ENCODE results near the gene LCA5L. TPM values are rescaled to one million over a fixed set of nuclear protein-coding genes. Genes with fewer than 3 reads are reported as not detected.
"Not testable (repeated sequence)": the region's sequence is repeated elsewhere in the genome, so short reads cannot be mapped to it uniquely, and the experiment has no call there.

LCA5L gene
- total RNA-seq, 1 donor from 2014 or later, result not detected

DNA sequence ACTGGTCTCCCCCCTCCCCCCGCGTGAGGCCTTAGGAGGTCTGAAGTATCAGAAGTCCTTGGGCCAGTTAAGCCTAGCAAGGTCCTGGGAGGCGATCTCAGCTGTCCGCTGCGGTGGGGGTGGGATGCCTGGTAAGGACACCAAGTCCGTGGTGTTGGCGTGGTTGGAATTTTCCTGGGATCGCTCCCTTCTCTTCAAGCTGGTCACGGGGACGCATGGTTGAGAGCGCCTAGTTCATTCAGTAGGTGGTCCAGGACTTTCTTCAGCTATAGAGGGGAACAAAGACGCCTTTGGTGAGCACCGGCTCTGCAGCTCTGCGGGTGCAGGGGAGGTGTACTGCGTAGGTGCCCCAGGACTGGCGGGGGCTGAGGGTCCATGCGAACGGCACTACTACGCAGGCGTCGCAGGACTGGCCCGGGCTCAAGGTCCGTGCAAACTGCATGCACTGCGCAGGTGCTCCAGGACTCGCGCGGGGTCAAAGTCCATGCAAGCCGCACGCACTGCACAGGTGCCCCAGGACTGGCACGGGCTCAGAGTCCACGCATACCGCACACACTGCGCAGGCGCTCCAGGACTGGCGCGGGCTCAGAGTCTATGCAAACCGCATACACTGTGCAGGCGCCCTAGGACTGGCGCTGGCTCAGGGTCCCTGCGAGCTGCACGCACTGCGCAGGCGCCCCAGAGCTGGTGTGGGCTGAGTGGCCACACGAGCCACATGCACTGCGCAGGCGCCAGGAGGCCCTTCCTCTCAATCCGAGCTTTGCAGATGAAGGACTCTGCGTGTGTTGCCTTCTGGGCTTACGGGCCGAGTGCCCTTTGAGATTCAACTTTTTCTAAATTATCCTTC is 60.1 kb downstream of the LCA5L start:
- Mint-ChIP-seq H3K36me3 (ENCODE audit: unreplicated experiment) (no peaks in the 10 kb centered on the region), H3K4me1 (ENCODE audit: low read depth, unreplicated experiment) (peaks cover 10% of the 10 kb centered on the region), H3K27ac (ENCODE audit: unreplicated experiment) (no peak overlapping the region), H3K27me3 (ENCODE audit: unreplicated experiment) (peaks cover 3% of the 10 kb centered on the region), H3K9me3 (ENCODE audit: unreplicated experiment) (peaks cover 5% of the 10 kb centered on the region), H3K4me3 (ENCODE audit: unreplicated experiment) (no peak overlapping the region)
- TF ChIP-seq, protein P1, sequence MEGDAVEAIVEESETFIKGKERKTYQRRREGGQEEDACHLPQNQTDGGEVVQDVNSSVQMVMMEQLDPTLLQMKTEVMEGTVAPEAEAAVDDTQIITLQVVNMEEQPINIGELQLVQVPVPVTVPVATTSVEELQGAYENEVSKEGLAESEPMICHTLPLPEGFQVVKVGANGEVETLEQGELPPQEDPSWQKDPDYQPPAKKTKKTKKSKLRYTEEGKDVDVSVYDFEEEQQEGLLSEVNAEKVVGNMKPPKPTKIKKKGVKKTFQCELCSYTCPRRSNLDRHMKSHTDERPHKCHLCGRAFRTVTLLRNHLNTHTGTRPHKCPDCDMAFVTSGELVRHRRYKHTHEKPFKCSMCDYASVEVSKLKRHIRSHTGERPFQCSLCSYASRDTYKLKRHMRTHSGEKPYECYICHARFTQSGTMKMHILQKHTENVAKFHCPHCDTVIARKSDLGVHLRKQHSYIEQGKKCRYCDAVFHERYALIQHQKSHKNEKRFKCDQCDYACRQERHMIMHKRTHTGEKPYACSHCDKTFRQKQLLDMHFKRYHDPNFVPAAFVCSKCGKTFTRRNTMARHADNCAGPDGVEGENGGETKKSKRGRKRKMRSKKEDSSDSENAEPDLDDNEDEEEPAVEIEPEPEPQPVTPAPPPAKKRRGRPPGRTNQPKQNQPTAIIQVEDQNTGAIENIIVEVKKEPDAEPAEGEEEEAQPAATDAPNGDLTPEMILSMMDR (IDR thresholded peaks at IDR 0.05; ENCODE audit: partially characterized antibody, unreplicated experiment), result no peak
- DNase-seq, result peak; percentile 48

- Mint-ChIP-seq H3K27ac (ENCODE audit: unreplicated experiment) (no peak overlapping the region), H3K4me1 (ENCODE audit: low read depth, unreplicated experiment) (peaks cover 7% of the 10 kb centered on the region), H3K9me3 (ENCODE audit: unreplicated experiment) (peaks cover 5% of the 10 kb centered on the region), H3K36me3 (ENCODE audit: unreplicated experiment) (no peaks in the 10 kb centered on the region), H3K4me3 (ENCODE audit: unreplicated experiment) (peak overlapping the region; percentile 25), H3K27me3 (ENCODE audit: unreplicated experiment) (peaks cover 3% of the 10 kb centered on the region)
- DNase-seq, result no peak
- TF ChIP-seq, protein P1 (IDR thresholded peaks at IDR 0.05; ENCODE audit: partially characterized antibody, unreplicated experiment), result no peak
Measured at GRCh38 chr21:39384674-39385298, 60.8 kb downstream of the LCA5L start.

GRCh38 chr21:39382096-39382495 is 63.5 kb downstream of the LCA5L start:
- H3K36me3 Mint-ChIP-seq (ENCODE audit: unreplicated experiment); H3K27me3 Mint-ChIP-seq (ENCODE audit: unreplicated experiment); H3K4me1 Mint-ChIP-seq (ENCODE audit: low read depth, unreplicated experiment); DNase-seq; H3K9me3 Mint-ChIP-seq (ENCODE audit: unreplicated experiment): not testable (repeated sequence)
- H3K4me3 Mint-ChIP-seq (ENCODE audit: unreplicated experiment), result peak overlapping the region; percentile 71
- H3K27ac Mint-ChIP-seq (ENCODE audit: unreplicated experiment), result peak overlapping the region; percentile 7

- H3K4me3 Mint-ChIP-seq (ENCODE audit: unreplicated experiment), result peak overlapping the region; percentile 99
- peak overlapping the region; percentile 96 for H3K27ac Mint-ChIP-seq (ENCODE audit: unreplicated experiment)
- no peaks in the 10 kb centered on the region for H3K36me3 Mint-ChIP-seq (ENCODE audit: unreplicated experiment)
- peaks cover 3% of the 10 kb centered on the region for H3K27me3 Mint-ChIP-seq (ENCODE audit: unreplicated experiment)
- TF ChIP-seq, protein P1 (IDR thresholded peaks at IDR 0.05; ENCODE audit: partially characterized antibody, unreplicated experiment), result no peak
- peaks cover 5% of the 10 kb centered on the region for H3K9me3 Mint-ChIP-seq (ENCODE audit: unreplicated experiment)
- H3K4me1 Mint-ChIP-seq (ENCODE audit: low read depth, unreplicated experiment), result peaks cover 3% of the 10 kb centered on the region
- no peak for DNase-seq
Measured at GRCh38 chr21:39381009-39381408, 64.6 kb downstream of the LCA5L start.

GRCh38 chr21:39379986-39380891 is 65.3 kb downstream of the LCA5L start:
- Mint-ChIP-seq H3K4me3 (ENCODE audit: unreplicated experiment) (peak overlapping the region; percentile 99), H3K36me3 (ENCODE audit: unreplicated experiment) (no peaks in the 10 kb centered on the region), H3K4me1 (ENCODE audit: low read depth, unreplicated experiment) (peaks cover 3% of the 10 kb centered on the region), H3K9me3 (ENCODE audit: unreplicated experiment) (peaks cover 3% of the 10 kb centered on the region), H3K27me3 (ENCODE audit: unreplicated experiment) (peaks cover 3% of the 10 kb centered on the region), H3K27ac (ENCODE audit: unreplicated experiment) (peak overlapping the region; percentile 96)
- peak; percentile 96 for DNase-seq
- TF ChIP-seq, protein P1 (IDR thresholded peaks at IDR 0.05; ENCODE audit: partially characterized antibody, unreplicated experiment), result no peak

Measured in glutamatergic neuron (in vitro differentiated cells).